ENCODE measurements around the gene RPRD2.
A peak's percentile ranks its signal among the peaks of the same experiment; 100 is the strongest.

DNA sequence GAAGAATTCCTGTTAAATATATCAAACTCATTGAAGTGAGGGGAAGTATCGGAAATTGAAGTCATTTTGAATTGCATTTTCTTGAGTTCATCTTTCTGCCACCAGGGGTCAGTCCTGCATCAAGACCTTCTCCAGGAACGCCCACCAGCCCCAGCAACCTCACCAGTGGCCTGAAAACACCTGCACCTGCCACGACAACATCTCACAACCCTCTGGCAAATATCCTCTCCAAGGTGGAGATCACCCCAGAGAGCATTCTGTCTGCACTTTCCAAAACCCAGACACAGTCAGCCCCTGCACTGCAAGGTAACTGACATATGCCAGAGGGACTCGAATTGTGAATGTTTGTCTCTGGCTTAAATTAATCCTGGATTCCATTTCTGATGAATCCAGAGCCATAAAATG is 100.5 kb downstream of the RPRD2 start:
- TF ChIP-seq, protein P1, sequence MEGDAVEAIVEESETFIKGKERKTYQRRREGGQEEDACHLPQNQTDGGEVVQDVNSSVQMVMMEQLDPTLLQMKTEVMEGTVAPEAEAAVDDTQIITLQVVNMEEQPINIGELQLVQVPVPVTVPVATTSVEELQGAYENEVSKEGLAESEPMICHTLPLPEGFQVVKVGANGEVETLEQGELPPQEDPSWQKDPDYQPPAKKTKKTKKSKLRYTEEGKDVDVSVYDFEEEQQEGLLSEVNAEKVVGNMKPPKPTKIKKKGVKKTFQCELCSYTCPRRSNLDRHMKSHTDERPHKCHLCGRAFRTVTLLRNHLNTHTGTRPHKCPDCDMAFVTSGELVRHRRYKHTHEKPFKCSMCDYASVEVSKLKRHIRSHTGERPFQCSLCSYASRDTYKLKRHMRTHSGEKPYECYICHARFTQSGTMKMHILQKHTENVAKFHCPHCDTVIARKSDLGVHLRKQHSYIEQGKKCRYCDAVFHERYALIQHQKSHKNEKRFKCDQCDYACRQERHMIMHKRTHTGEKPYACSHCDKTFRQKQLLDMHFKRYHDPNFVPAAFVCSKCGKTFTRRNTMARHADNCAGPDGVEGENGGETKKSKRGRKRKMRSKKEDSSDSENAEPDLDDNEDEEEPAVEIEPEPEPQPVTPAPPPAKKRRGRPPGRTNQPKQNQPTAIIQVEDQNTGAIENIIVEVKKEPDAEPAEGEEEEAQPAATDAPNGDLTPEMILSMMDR (IDR thresholded peaks at IDR 0.05): peak; percentile 57 to 85 (median 80)
- no peak for TF ChIP-seq POLR2A (IDR thresholded peaks at IDR 0.05)
